ENCODE measurements around the gene UNG. TPM values are rescaled to one million over a fixed set of nuclear protein-coding genes. Genes with fewer than 3 reads are reported as not detected.

Gene UNG
- total RNA-seq, 1 experiment from 2014 or later: 99.0 TPM

DNA sequence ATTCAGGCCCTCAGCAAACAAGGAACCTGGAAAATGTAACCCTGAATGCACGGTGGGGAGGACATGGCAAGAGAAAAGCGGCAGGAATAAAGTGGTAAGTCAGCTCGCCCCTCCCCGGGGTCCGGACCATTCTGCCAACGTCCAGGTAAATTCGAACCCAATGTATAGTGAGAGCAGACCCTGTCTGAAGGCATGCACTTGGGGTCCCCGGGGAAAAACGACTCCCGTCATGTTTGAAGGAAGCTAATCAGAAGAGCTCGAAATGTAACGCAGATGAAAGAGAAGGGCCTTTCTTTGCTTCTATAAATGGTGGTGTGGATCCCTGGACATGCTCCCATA lies 19.2 kb downstream of the UNG start:
- no peaks in the 10 kb centered on the region for H3K36me3 ChIP-seq (ENCODE audit: control insufficient read depth in 1 of 2, insufficient read depth in 2 of 2, low read length in 2 of 2)
- ChIA-PET POLR2A (interaction anchor here (0.7 kb wide), 1 partner anchor 269 kb away, joined by 5 read pairs; no protein-coding TSS in a partner anchor), RAD21 (ENCODE audit: low non-redundant PET in 1 of 2, low total read pairs in 2 of 2, uncharacterized antibody in 2 of 2, unreplicated experiment in 2 of 2) (no interaction called here), CTCF (no interaction called here)
- no peak for DNase-seq (ENCODE audit: low read depth, low spot score)
- no peak overlapping the region for H3K9ac ChIP-seq (ENCODE audit: low read length)
- no peaks in the 10 kb centered on the region for H3K9me2 ChIP-seq (ENCODE audit: insufficient read depth)
- no peaks in the 10 kb centered on the region for H3K27me3 ChIP-seq (ENCODE audit: insufficient read depth, low read length)
- no peaks in the 10 kb centered on the region for H3K4me1 ChIP-seq (ENCODE audit: control insufficient read depth in 1 of 2, insufficient read depth in 2 of 2, low read length in 2 of 2)
- BruUV-seq (replicated peaks): no TSS peak
- no peak overlapping the region for H2AFZ ChIP-seq (ENCODE audit: low read depth, low read length, poor library complexity, severe bottlenecking)
- H3K4me2 ChIP-seq (ENCODE audit: low read length): no peak overlapping the region
- no peaks in the 10 kb centered on the region for H3K9me3 ChIP-seq (ENCODE audit: control insufficient read depth in 1 of 2, insufficient read depth in 1 of 2, low read depth in 1 of 2, low read length in 2 of 2)
- intact Hi-C loops (cut with micrococcal nuclease): no loop called here
- no peak for TF ChIP-seq ELF1 (IDR thresholded peaks at IDR 0.05; ENCODE audit: borderline replicate concordance, low read depth)
- no peak for TF ChIP-seq POLR2AphosphoS5 (IDR thresholded peaks at IDR 0.05; ENCODE audit: low read depth, low read length)
- TF ChIP-seq ZNF274 (IDR thresholded peaks at IDR 0.05; ENCODE audit: low read depth, low read length): no peak
- TF ChIP-seq TCF7L2 (IDR thresholded peaks at IDR 0.05; ENCODE audit: borderline replicate concordance, extremely low read depth, insufficient read depth, insufficient read length): no peak
- no peak for TF ChIP-seq YY1 (IDR thresholded peaks at IDR 0.05; ENCODE audit: extremely low read depth, insufficient replicate concordance, low read depth, low read length)
- TF ChIP-seq CEBPB (IDR thresholded peaks at IDR 0.05; ENCODE audit: low read depth): no peak
- TF ChIP-seq EGR1 (IDR thresholded peaks at IDR 0.05; ENCODE audit: low read depth): no peak
- TF ChIP-seq, protein P1, sequence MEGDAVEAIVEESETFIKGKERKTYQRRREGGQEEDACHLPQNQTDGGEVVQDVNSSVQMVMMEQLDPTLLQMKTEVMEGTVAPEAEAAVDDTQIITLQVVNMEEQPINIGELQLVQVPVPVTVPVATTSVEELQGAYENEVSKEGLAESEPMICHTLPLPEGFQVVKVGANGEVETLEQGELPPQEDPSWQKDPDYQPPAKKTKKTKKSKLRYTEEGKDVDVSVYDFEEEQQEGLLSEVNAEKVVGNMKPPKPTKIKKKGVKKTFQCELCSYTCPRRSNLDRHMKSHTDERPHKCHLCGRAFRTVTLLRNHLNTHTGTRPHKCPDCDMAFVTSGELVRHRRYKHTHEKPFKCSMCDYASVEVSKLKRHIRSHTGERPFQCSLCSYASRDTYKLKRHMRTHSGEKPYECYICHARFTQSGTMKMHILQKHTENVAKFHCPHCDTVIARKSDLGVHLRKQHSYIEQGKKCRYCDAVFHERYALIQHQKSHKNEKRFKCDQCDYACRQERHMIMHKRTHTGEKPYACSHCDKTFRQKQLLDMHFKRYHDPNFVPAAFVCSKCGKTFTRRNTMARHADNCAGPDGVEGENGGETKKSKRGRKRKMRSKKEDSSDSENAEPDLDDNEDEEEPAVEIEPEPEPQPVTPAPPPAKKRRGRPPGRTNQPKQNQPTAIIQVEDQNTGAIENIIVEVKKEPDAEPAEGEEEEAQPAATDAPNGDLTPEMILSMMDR (IDR thresholded peaks at IDR 0.05 in 2 of 3, conservative IDR thresholded peaks at IDR 0.05 in 1 of 3; ENCODE audit: borderline replicate concordance in 1 of 3, insufficient read depth in 1 of 3, low read depth in 2 of 3, low read length in 2 of 3): no peak
- no peak for TF ChIP-seq EZH2 (IDR thresholded peaks at IDR 0.05)
- TF ChIP-seq JUND (IDR thresholded peaks at IDR 0.05): no peak
- no peak for ATAC-seq
- H3K4me3 ChIP-seq (replicated peaks in 1 of 2; ENCODE audit: low read depth in 1 of 2, low read length in 2 of 2): no peak overlapping the region
- no peaks in the 10 kb centered on the region for H3K79me2 ChIP-seq (ENCODE audit: insufficient read depth, low read length)
- no peaks in the 10 kb centered on the region for H4K20me1 ChIP-seq (ENCODE audit: insufficient read depth)
- no peak overlapping the region for H3K27ac ChIP-seq (ENCODE audit: low read depth, low read length)

Measured in HCT116 (cell line).